Cardiac muscle cell (in vitro differentiated cells and primary cell): ENCODE results near the gene SRP19. TPM values are rescaled to one million over a fixed set of nuclear protein-coding genes. Genes with fewer than 3 reads are reported as not detected.

ENCODE experiments used
- DNase-seq, 2 donors: peaks; one replicate each; pipeline versions ENCODE4 v3.0.0 to v3.0.0-alpha.2; 2010 to 2017; ENCODE audit warnings: low read depth in 1 of 2, low spot score in 1 of 2
- H3K27ac ChIP-seq: fragments of 200-600 bp; sonication (generic); 2 replicates; pipeline ENCODE4 v1.5.1; 2016
- H3K27me3 ChIP-seq: fragments of 200-600 bp; sonication (generic); 2 replicates; pipeline ENCODE4 v1.6.0; 2016; ENCODE audit warnings: control low read depth
- H3K36me3 ChIP-seq: fragments of 200-600 bp; sonication (generic); 2 replicates; pipeline ENCODE4 v1.5.1; 2016; ENCODE audit warnings: control low read depth
- H3K4me1 ChIP-seq: fragments of 200-600 bp; sonication (generic); 2 replicates; pipeline ENCODE4 v1.8.1; 2017; ENCODE audit warnings: low read depth, mild to moderate bottlenecking, mixed run types
- H3K4me3 ChIP-seq: fragments of 200-600 bp; sonication (generic); 2 replicates; pipeline ENCODE4 v1.5.1; 2016; ENCODE audit warnings: mild to moderate bottlenecking
- H3K9me3 ChIP-seq: fragments of 200-600 bp; sonication (generic); 2 replicates; pipeline ENCODE4 v1.5.1; 2017; ENCODE audit warnings: low read depth, mild to moderate bottlenecking, control low read depth
- polyA plus RNA-seq: library from polyadenylated mRNA; unstranded; fragments of >200 nt; fragmentation: Nextera tagmentation; extraction: Ambion mirVana; gene quantifications from 2 replicates; pipeline ENCODE4 v1.2.1, GENCODE V29; 2016
- total RNA-seq: library from RNA; depleted of rRNA; stranded (reverse); fragments of >200 nt; gene quantifications from 2 replicates; pipeline ENCODE4 v1.2.3, GENCODE V29; 2016
- TF ChIP-seq, protein P1 (sequence below): IDR thresholded peaks from 2 replicates; pipeline ENCODE4 v1.5.1; 2012; ENCODE audit warnings: low read depth, mild to moderate bottlenecking, low read length

Gene SRP19
- total RNA-seq = 69.1 and 98.2 TPM in 2 replicates
- polyA plus RNA-seq = 105 and 130 TPM in 2 replicates

DNA sequence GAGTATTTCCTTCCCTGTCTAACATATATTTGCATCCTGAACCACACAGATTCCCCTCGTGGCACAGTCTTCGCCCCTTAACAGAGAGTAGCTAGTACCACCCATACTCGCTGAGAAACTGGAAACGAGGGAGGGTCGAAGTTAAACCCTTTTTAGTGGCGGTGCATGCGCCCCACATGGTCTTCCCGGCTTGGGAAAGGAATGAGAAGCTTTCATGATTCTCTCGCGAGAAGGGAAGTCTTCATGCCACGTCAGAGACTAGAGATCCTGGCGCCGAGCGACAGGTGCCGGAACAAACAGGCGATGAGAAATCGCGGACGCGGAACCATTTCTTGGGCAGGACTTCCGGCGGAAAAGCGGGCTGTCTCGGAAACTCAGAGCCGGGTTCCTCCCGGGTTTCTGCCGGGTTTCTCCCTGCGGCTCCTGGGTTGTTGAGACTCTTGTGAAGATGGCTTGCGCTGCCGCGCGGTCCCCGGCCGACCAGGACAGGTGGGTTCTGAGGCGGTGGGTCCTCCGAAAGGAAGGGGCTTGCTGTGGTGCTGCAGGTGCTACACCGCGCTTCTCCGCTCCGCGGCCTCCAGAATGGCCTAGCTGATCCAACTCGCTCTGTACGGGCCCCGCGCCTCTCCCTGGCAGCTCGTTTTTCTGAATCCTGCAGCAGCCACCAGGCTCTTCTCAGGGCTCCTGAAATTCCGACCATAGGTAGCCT is at the start of gene SRP19:
Gene SRP19, plus strand, starts transcription at position 359 of the 709 bp plus-strand sequence. Its CDS starts 90 bp downstream, at position 449.
- Histone ChIP-seq H3K27ac (peak within 1 kb of the TSS; percentile 93), H3K27me3 (peaks cover 3% of the 10 kb centered on the region), H3K4me3 (peak within 1 kb of the TSS; percentile 71), H3K36me3 (peaks cover 14% of the 10 kb centered on the region), H3K4me1 (no peaks in the 10 kb centered on the region), H3K9me3 (no peaks in the 10 kb centered on the region)
- TF ChIP-seq, protein P1, sequence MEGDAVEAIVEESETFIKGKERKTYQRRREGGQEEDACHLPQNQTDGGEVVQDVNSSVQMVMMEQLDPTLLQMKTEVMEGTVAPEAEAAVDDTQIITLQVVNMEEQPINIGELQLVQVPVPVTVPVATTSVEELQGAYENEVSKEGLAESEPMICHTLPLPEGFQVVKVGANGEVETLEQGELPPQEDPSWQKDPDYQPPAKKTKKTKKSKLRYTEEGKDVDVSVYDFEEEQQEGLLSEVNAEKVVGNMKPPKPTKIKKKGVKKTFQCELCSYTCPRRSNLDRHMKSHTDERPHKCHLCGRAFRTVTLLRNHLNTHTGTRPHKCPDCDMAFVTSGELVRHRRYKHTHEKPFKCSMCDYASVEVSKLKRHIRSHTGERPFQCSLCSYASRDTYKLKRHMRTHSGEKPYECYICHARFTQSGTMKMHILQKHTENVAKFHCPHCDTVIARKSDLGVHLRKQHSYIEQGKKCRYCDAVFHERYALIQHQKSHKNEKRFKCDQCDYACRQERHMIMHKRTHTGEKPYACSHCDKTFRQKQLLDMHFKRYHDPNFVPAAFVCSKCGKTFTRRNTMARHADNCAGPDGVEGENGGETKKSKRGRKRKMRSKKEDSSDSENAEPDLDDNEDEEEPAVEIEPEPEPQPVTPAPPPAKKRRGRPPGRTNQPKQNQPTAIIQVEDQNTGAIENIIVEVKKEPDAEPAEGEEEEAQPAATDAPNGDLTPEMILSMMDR = no peak
- DNase-seq = peak; percentile 98 to 99

DNA sequence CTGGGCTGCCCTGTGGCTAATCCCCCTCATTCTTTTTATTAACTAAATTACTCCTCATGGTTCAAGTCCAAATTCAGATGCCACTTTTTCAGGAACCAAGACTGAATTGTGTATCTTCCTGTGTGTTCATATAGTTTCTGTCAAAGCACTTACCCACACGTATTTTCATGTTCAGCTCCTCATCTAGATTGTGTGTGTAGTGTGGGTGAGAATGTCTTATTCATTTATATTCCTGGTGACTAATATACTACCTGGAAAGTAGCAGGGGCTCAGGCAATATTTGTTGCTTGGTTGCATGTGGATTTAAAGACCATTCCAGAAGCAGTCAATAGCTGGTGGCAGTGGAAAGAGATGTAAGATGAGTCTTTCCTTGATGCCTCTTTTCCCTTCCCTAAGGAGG is 48.5 kb upstream of the SRP19 start:
- no peaks in the 10 kb centered on the region for H3K4me1 ChIP-seq
- DNase-seq = no peak
- H3K4me3 ChIP-seq = no peak overlapping the region
- H3K27me3 ChIP-seq = no peaks in the 10 kb centered on the region
- H3K9me3 ChIP-seq = no peaks in the 10 kb centered on the region
- TF ChIP-seq, protein P1 = no peak
- H3K36me3 ChIP-seq = peaks cover 10% of the 10 kb centered on the region
- H3K27ac ChIP-seq = no peak overlapping the region

DNA sequence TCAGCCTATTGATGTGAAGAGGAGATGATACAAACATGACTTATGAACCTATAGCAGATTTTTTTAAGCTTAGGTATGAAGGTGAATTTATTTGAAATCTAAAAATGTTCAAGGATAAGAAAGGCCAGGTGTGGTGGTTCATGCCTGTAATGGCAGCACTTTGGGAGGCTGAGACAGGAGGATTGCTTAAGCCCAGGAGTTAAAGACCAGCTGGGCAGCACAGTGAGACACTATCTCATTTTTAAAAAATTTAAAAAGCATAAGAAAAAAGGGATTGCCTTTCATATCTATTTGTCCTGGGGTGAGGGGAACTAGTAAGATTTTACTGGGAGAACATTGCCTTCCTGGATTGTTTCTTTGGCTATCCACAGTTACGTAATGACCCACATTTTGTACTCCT is 40.8 kb upstream of the SRP19 start:
- H3K9me3 ChIP-seq = no peaks in the 10 kb centered on the region
- no peaks in the 10 kb centered on the region for H3K27me3 ChIP-seq
- DNase-seq = no peak
- H3K27ac ChIP-seq = no peak overlapping the region
- no peak overlapping the region for H3K4me3 ChIP-seq
- H3K4me1 ChIP-seq = no peaks in the 10 kb centered on the region
- peaks cover 36% of the 10 kb centered on the region for H3K36me3 ChIP-seq
- TF ChIP-seq, protein P1 = no peak

DNA sequence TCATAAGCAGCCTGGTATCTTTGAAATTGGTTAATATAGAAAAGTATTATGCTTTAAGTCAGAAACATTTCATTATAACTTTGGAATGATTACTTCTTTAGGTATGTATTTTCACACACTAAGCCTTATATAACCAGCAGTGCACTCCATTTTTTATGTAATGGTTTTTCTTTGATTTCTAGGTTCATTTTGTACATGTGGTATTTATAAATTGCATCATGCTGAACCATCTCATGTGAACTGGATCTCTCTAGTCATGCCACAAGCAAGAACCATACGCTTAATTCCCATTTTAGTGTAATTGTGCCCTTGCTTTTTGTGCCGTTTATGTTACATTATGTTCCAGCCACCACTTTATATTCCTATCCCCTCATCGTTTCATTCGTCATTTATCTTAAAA is 38.6 kb upstream of the SRP19 start:
- no peaks in the 10 kb centered on the region for H3K9me3 ChIP-seq
- H3K27ac ChIP-seq = no peak overlapping the region
- no peak for DNase-seq
- H3K4me1 ChIP-seq = no peaks in the 10 kb centered on the region
- no peaks in the 10 kb centered on the region for H3K27me3 ChIP-seq
- H3K4me3 ChIP-seq = no peak overlapping the region
- TF ChIP-seq, protein P1 = no peak
- H3K36me3 ChIP-seq = peaks cover 29% of the 10 kb centered on the region

DNA sequence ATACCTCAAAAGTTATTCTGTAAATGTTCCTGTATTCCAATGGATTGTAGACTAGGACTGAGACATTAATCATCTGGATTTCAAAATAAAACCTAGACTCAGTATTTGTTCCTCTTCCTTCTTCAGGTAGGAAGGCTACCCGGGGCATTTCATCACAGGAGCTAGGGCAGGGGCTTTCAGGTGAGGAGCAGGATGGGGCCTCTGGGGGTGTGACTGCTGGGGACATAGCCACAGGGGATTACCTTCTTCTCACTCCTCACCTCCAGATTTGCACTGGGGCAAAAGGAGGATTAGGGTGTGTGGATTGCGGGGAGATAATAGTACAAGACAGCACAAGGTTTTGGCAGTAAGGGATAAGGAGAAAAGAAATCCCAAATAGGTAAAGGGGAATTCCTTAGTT is 37.9 kb upstream of the SRP19 start:
- TF ChIP-seq, protein P1 = no peak
- Histone ChIP-seq H3K36me3 (peaks cover 35% of the 10 kb centered on the region), H3K4me3 (no peak overlapping the region), H3K27me3 (no peaks in the 10 kb centered on the region), H3K9me3 (no peaks in the 10 kb centered on the region), H3K27ac (no peak overlapping the region), H3K4me1 (no peaks in the 10 kb centered on the region)
- no peak for DNase-seq
